ENCODE results near the gene IPP.
"Not testable (repeated sequence)": the region's sequence is repeated elsewhere in the genome, so short reads cannot be mapped to it uniquely, and the experiment has no call there.

The IPP gene

GRCh38 chr1:45739137-45739536, 11.3 kb downstream of the IPP start:
- no peak for FAIRE-seq

DNA sequence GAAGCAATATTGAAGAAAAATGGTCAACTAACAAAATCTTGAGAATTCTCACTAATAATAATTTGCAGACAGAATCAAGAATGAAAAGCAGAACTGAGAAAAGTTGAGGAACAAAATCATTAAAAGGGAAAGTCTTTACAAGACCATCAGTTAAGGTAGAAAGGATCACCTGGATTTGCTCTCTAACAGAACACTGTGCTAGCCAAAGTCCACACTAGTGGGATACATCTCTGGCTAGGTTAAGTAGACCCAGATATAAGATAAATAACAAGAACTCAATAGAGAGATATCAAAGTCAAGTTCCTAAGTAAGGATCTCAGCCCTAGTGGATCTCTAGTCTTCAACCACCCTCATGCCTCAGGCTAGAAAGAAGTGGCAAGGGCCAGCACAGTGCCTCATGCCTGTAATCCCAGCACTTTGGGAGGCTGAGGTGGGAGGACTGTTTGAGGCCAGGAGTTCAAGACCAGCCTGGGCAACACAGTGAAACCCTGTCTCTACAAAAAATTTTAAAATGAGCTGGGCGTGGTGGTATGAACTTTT, 19.6 kb downstream of the IPP start:
- no peak for FAIRE-seq

DNA sequence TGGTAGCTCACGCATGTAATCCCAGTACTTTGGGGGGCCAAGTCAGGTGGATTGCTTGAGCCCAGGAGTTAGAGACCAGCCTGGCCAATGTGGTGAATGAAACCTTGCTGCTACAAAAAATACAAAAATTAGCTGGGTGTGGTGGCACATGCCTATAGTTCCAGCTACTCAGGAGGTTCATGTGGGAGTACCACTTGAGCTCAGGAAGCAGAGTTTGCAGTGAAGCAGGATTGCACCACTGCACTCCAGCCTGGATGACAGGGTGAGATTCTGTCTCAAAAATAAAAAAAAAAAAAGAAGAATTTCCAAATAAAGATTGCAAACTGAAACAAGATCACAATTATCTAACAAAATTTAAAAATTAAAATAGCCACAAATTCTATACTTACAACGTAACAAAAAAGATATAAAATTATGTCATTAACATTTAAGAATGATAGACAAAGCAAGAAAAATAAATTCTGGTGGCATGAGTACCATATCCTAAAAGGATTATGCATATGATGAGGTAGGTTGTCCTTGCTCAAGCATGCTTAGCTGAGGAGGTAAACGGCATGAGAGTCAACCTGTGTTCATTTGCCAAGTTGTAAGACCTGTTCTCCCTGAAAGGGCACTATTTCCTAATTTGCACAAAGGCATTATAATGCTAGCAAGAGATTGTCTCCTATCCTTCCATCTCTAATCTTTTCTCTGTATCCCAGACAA, 20.2 kb downstream of the IPP start:
- no peak for FAIRE-seq

- FAIRE-seq, result not testable (repeated sequence)
These were observed 24.4 kb downstream of the IPP start for GRCh38 chr1:45726007-45726406.

DNA sequence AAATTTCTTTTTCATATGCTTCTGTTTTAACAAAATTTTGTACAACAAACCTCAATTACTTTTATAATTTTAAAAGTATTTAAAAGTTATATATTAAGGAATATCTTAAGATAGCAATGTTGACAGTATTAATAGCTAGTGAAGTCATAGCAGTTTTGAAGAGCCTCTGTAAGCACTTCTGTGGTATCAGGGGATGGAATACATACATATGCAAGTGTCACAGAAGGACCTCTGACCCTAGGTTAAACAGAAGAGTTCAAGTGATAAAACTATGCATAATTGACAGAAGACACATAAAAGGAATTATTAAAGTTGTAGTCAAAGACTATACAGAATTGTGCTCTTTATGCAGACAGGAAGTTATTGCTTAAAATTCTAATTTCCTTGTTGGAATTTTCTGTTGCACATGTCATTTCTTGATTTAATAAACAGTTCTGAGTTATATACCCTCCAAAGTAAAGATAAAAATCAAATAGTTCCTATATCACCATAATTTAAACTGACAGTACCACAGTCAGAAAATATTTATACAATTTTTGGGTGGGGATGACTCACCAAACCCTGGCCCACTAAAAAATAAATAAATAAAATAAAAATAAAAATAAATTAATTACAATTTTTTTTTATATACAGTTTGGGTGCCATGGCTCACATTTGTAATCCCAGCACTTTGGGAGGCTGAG, 27.1 kb downstream of the IPP start:
- FAIRE-seq, result no peak

DNA sequence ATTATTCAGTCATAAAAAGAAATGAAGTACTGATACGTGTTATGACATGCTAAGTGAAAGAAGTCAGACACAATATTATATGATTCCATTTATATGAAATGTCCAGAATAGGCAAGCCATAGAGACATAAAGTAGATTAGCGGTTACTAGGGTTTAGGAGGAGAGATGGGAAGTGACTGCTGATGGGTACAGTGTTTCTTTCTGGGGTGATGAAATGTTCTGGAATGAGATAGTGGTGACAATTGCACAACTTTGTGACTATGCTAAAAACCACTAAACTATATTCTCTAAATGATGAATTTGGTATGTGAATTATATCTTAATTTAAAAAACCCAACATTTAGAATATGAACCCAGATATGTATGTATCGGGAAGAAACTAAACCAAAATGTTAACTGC, 27.6 kb downstream of the IPP start:
- no peak for FAIRE-seq

- FAIRE-seq, result no peak
These were observed 29.2 kb downstream of the IPP start for GRCh38 chr1:45721207-45721606.

GRCh38 chr1:45718289-45718688, 32.2 kb downstream of the IPP start:
- FAIRE-seq, result no peak

DNA sequence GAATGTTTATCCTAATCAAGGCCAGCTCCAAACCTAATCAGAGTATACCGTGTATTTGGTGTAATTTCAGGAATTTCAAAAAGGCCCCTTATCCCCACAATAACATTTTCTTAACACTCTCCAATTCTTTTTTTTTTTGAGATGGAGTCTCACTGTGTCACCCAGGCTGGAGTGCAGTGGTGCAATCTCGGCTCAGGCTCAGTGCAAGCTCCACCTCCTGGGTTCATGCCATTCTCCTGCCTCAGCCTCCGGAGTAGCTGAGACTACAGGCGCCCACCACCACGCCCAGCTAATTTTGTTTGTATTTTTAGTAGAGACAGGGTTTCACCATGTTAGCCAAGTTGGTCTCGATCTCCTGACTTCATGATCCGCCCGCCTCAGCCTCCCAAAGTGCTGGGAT, 33.1 kb downstream of the IPP start:
- not testable (repeated sequence) for FAIRE-seq

DNA sequence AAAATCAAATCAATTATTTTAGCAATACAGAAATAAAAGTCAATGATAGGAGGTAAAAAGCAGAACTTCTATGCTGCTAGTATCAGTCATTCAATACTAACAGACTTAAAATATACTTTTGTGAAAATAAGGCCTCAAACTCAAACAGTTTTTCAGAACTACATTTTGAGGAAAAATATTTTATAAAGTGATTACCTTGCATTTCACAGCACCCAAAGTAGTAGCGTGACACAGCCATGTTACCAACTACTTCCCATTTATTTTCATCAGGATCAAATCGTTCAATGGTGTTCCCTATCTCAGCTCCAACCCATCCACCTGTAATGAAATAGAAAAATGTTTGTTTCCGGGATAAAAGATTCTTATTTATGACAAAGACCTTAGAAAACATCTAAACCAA, 33.8 kb downstream of the IPP start:
- no peak for FAIRE-seq

DNA sequence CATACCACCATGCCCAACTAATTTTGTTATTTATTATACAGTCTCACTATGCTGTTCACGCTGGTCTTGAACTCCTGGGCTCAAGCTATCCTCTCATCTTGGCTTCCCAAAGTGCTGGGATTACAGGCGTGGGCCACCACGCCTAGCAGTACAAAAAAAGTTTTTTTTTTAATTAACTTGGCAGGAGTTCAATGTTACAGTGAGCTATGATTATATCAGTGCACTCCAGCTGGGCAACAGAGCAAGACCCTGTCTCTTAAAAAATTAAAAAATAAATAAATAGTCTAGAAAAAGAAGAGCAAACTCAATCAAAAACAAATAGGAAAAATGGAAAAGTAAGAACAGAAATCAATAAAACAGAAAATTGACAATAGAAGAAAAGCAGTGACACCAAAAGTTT, 36.7 kb downstream of the IPP start:
- no peak for FAIRE-seq

DNA sequence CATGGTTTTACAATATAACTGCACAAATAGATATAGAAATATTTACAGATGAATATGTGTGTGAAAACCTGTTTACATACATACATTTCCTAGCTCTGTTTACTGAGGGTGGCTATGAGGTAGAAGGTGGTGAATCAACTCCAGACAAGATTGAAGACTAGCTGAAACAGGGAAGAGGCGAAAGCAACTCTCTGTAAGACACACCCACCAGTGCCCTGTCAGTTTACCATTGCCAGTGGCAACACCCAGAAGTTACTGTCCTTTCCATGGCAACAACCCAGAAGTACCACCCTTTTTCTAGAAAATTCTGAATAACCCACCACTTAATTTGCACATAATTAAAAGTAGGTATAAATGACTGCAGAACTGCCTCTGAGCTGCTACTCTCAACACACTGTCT, 45.8 kb downstream of the IPP start:
- no peak for FAIRE-seq

DNA sequence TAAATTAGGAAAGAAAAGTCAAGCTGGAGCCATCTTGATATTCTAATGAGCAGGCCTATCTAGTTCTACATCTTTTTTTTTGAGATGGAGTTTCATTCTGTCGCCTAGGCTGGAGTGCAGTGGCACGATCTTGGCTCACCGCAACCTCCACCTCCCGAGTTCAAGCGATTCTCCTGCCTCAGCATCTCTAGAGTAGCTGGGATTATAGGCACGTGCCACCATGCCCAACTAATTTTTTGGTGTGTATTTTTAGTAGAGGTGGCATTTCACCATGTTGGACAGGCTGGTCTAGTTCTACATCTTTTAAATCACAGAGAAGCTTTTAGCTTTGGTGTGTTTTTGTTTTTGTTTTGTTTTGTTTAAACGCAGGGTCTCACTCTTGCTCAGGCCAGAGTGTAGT, 55.6 kb downstream of the IPP start:
- no peak for FAIRE-seq

DNA sequence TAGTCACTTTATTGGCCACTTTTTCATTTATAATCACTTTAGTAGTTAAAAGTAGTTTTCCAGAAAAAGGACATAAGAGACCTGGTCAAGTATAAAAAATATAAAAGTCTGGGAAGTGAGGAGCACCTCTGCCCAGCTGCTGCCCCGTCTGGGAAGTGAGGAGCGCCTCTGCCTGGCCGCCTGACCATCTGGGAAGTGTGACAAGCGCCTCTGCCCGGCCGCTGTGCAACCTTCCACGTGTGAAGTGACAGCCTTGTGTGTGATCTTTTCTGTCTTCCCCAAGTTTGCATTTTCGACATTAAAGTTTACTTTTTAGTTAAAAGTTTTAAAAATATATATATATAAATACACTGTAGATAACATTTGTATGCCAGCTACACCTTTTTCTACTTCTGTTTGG, 56.6 kb downstream of the IPP start:
- not testable (repeated sequence) for FAIRE-seq

GRCh38 chr1:45687754-45688740, 62.4 kb downstream of the IPP start, which contains the start of gene TMEM69:
Gene TMEM69, plus strand, starts transcription at chr1:45688181. Its CDS starts 2,888 bp downstream, at chr1:45691069.
- no peak for FAIRE-seq

DNA sequence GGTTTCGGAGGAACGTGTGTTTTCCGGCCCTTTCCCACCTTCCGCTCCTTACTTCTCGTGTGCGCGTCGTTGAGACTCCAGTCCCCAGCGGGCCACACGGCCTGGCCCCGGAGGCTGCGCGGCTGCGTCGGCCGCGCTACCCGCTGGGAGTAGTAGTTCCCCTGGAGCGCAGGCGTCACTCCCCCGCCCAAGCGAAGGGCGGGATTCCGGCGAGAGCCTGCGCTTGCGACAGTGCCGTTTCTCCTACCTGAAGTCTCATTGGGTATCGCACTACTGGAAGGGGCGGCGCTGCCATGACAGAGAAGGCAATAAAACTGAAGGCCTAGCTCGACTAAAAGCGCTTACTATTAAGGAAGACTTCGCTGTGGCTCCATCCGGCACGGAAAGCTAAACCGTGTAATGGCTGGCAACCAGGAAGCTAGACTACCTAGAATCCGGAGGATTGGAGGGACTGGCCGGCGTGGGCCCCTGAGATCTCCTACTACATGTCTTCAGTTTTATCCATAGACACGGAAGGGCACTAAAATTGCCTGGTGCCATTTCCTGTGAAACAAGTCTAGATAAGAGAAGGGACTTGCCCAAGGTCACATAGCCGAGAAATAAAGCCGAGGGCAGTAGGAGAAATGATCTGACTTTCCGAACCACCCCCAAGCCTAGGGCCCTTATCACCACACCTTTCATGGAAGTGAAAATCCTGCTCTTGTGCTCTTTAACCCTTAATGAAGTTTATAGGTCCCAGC, 63.3 kb downstream of the IPP start:
- peak; percentile 71 for FAIRE-seq

- FAIRE-seq, result no peak
These were observed 64.0 kb downstream of the IPP start, which contains the start of gene GPBP1L1 for GRCh38 chr1:45686288-45687013. Gene GPBP1L1, minus strand, starts transcription at chr1:45686533. Its CDS starts 27,446 bp downstream, at chr1:45659087.

DNA sequence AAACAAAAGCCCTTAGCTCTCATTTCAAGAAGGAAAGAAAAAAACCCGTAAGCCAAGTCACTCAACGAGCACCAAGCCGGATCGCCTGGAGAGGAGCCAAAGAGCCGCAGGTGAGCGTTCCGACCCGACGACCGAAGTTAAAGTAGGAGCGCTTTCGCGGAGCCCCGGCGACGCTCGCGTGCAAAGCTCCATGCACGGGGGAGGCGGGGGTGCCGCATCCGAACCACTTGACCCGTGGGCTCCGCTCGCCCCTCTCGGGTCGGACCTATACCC, 64.5 kb downstream of the IPP start:
- FAIRE-seq, result no peak

GRCh38 chr1:45685308-45686014, 65.0 kb downstream of the IPP start:
- no peak for FAIRE-seq

GRCh38 chr1:45684402-45684801, 66.1 kb downstream of the IPP start:
- FAIRE-seq, result no peak

- no peak for FAIRE-seq
These were observed 67.5 kb downstream of the IPP start for GRCh38 chr1:45682942-45683341.
